ENCODE measurements around the gene GAMT. TPM values are rescaled to one million over a fixed set of nuclear protein-coding genes. Genes with fewer than 3 reads are reported as not detected.

GAMT gene
- total and polyA plus RNA-seq, 2 experiments from 2014 or later, result 21.5 to 36.9 TPM

- H3K27ac ChIP-seq (ENCODE audit: low read depth), result no peak overlapping the region
- peaks cover 5% of the 10 kb centered on the region; the same call in 1 of the 2 replicates for H4K20me1 ChIP-seq (replicated peaks; ENCODE audit: insufficient read depth)
- H3K4me1 Mint-ChIP-seq, result peaks cover 3% of the 10 kb centered on the region; the same call in 2 of the 3 replicates
- H3K4me1 ChIP-seq (ENCODE audit: insufficient read depth), result peaks cover 7% of the 10 kb centered on the region; the same call in 1 of the 2 replicates
- H3K9me2 ChIP-seq (ENCODE audit: insufficient read depth), result no peaks in the 10 kb centered on the region
- H3K36me3 Mint-ChIP-seq (ENCODE audit: low read depth), result peaks cover 31% of the 10 kb centered on the region
- no peaks in the 10 kb centered on the region for H3K36me3 ChIP-seq (ENCODE audit: insufficient read depth)
- no peak overlapping the region for H3K4me3 ChIP-seq
- no peak overlapping the region for H3K4me2 ChIP-seq
- no peaks in the 10 kb centered on the region for H3K9me3 Mint-ChIP-seq
- no peak for DNase-seq (ENCODE audit: low spot score)
- no peak for ATAC-seq
- H3K27me3 ChIP-seq (ENCODE audit: insufficient read depth), result no peaks in the 10 kb centered on the region
- H3K27me3 Mint-ChIP-seq (ENCODE audit: insufficient read depth, low read depth, poor library complexity), result peaks cover 3% of the 10 kb centered on the region
- no peak overlapping the region for H3K27ac Mint-ChIP-seq
- peaks cover 13% of the 10 kb centered on the region for H3F3A ChIP-seq (replicated peaks; ENCODE audit: low read depth)
- H3K4me3 Mint-ChIP-seq, result no peak overlapping the region
- H2AFZ ChIP-seq, result no peak overlapping the region
- TF ChIP-seq POLR2AphosphoS5 (IDR thresholded peaks at IDR 0.05; ENCODE audit: low read depth) (no peak), NANOG (IDR thresholded peaks at IDR 0.05; ENCODE audit: borderline replicate concordance) (no peak), ETS1 (IDR thresholded peaks at IDR 0.05) (no peak), ZNF114 (CRISPR knock-in tag; IDR thresholded peaks at IDR 0.05) (no peak), ZNF462 (CRISPR knock-in tag; IDR thresholded peaks at IDR 0.05) (no peak), ZNF331 (CRISPR knock-in tag; IDR thresholded peaks at IDR 0.05; ENCODE audit: low read depth) (no peak), EZH2 (IDR thresholded peaks at IDR 0.05; ENCODE audit: low read depth, unreplicated experiment) (no peak), JUNB (IDR thresholded peaks at IDR 0.05; ENCODE audit: unreplicated experiment) (no peak), EZH2phosphoT487 (IDR thresholded peaks at IDR 0.05; ENCODE audit: unreplicated experiment) (no peak), CREB1 (CRISPR knock-in tag; IDR thresholded peaks at IDR 0.05; ENCODE audit: low read depth) (no peak), CTCF (conservative IDR thresholded peaks at IDR 0.05; ENCODE audit: low read depth in 2 of 2) (no peak), STAT1 (IDR thresholded peaks at IDR 0.05; ENCODE audit: unreplicated experiment) (no peak), REST (IDR thresholded peaks at IDR 0.05; ENCODE audit: unreplicated experiment) (no peak)
- peaks cover 15% of the 10 kb centered on the region for H3K79me2 ChIP-seq (replicated peaks; ENCODE audit: insufficient read depth)
These were observed 12.7 kb downstream of the GAMT start for GRCh38 chr19:1388637-1389026.

Data from GM23338 (cell line).